ENCODE data around the gene CADM1. TPM values are rescaled to one million over a fixed set of nuclear protein-coding genes. Genes with fewer than 3 reads are reported as not detected.

The CADM1 gene
- total RNA-seq, 1 experiment from 2014 or later = 0.79 TPM

GRCh38 chr11:115247361-115247760, 256.9 kb downstream of the CADM1 start:
- DNase-seq (ENCODE audit: low read depth, low spot score) (no peak), ATAC-seq (no peak)
- Histone ChIP-seq H3K79me2 (ENCODE audit: insufficient read depth, low read length) (no peaks in the 10 kb centered on the region), H3K9ac (ENCODE audit: low read length) (no peak overlapping the region), H4K20me1 (ENCODE audit: insufficient read depth) (no peaks in the 10 kb centered on the region), H3K9me3 (ENCODE audit: control insufficient read depth in 1 of 2, insufficient read depth in 1 of 2, low read depth in 1 of 2, low read length in 2 of 2) (peaks cover 5 to 16% of the 10 kb centered on the region in 2 experiments; a peak in 2 of 4 replicates), H3K4me1 (ENCODE audit: control insufficient read depth in 1 of 2, insufficient read depth in 2 of 2, low read length in 2 of 2) (no peaks in the 10 kb centered on the region), H3K4me3 (replicated peaks in 1 of 2; ENCODE audit: low read depth in 1 of 2, low read length in 2 of 2) (no peak overlapping the region), H3K27ac (ENCODE audit: low read depth, low read length) (no peak overlapping the region), H3K9me2 (ENCODE audit: insufficient read depth) (no peaks in the 10 kb centered on the region), H3K4me2 (ENCODE audit: low read length) (no peak overlapping the region), H2AFZ (ENCODE audit: low read depth, low read length, poor library complexity, severe bottlenecking) (no peak overlapping the region), H3K36me3 (ENCODE audit: control insufficient read depth in 1 of 2, insufficient read depth in 2 of 2, low read length in 2 of 2) (no peaks in the 10 kb centered on the region), H3K27me3 (ENCODE audit: insufficient read depth, low read length) (no peaks in the 10 kb centered on the region)
- ChIA-PET CTCF (no interaction called here), RAD21 (ENCODE audit: low non-redundant PET in 1 of 2, low total read pairs in 2 of 2, uncharacterized antibody in 2 of 2, unreplicated experiment in 2 of 2) (no interaction called here), POLR2A (no interaction called here)
- TF ChIP-seq TCF7L2 (IDR thresholded peaks at IDR 0.05; ENCODE audit: borderline replicate concordance, extremely low read depth, insufficient read depth, insufficient read length) = no peak
- no peak for TF ChIP-seq EZH2 (IDR thresholded peaks at IDR 0.05)
- no peak for TF ChIP-seq ATF3 (IDR thresholded peaks at IDR 0.05)
- TF ChIP-seq JUND (IDR thresholded peaks at IDR 0.05) = no peak
- TF ChIP-seq SRF (IDR thresholded peaks at IDR 0.05; ENCODE audit: low read depth) = no peak
- TF ChIP-seq, protein P1, sequence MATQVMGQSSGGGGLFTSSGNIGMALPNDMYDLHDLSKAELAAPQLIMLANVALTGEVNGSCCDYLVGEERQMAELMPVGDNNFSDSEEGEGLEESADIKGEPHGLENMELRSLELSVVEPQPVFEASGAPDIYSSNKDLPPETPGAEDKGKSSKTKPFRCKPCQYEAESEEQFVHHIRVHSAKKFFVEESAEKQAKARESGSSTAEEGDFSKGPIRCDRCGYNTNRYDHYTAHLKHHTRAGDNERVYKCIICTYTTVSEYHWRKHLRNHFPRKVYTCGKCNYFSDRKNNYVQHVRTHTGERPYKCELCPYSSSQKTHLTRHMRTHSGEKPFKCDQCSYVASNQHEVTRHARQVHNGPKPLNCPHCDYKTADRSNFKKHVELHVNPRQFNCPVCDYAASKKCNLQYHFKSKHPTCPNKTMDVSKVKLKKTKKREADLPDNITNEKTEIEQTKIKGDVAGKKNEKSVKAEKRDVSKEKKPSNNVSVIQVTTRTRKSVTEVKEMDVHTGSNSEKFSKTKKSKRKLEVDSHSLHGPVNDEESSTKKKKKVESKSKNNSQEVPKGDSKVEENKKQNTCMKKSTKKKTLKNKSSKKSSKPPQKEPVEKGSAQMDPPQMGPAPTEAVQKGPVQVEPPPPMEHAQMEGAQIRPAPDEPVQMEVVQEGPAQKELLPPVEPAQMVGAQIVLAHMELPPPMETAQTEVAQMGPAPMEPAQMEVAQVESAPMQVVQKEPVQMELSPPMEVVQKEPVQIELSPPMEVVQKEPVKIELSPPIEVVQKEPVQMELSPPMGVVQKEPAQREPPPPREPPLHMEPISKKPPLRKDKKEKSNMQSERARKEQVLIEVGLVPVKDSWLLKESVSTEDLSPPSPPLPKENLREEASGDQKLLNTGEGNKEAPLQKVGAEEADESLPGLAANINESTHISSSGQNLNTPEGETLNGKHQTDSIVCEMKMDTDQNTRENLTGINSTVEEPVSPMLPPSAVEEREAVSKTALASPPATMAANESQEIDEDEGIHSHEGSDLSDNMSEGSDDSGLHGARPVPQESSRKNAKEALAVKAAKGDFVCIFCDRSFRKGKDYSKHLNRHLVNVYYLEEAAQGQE (IDR thresholded peaks at IDR 0.05; ENCODE audit: low read depth) = no peak
- no peak for TF ChIP-seq POLR2AphosphoS5 (IDR thresholded peaks at IDR 0.05; ENCODE audit: low read depth, low read length)
- TF ChIP-seq, protein P2, sequence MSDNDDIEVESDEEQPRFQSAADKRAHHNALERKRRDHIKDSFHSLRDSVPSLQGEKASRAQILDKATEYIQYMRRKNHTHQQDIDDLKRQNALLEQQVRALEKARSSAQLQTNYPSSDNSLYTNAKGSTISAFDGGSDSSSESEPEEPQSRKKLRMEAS (IDR thresholded peaks at IDR 0.05) = no peak
- no peak for TF ChIP-seq CTCF (IDR thresholded peaks at IDR 0.05 in 2 of 3, conservative IDR thresholded peaks at IDR 0.05 in 1 of 3; ENCODE audit: borderline replicate concordance in 1 of 3, insufficient read depth in 1 of 3, low read depth in 2 of 3, low read length in 2 of 3)
- TF ChIP-seq ZBTB33 (IDR thresholded peaks at IDR 0.05; ENCODE audit: extremely low read depth, insufficient replicate concordance, low read length) = no peak
- TF ChIP-seq CBX3 (IDR thresholded peaks at IDR 0.05; ENCODE audit: low read depth) = no peak
- no peak for TF ChIP-seq ZFX (IDR thresholded peaks at IDR 0.05)
- TF ChIP-seq YY1 (IDR thresholded peaks at IDR 0.05; ENCODE audit: extremely low read depth, insufficient replicate concordance, low read depth, low read length) = no peak
- no TSS peak for BruUV-seq (replicated peaks)
- intact Hi-C loops (cut with micrococcal nuclease) = no loop called here

All from HCT116 (cell line).